SIG-M5 (cell line): Measurements from ENCODE around the gene RGS9.
"Not testable (repeated sequence)": the region's sequence is repeated elsewhere in the genome, so short reads cannot be mapped to it uniquely, and the experiment has no call there.

Source experiments
- DNase-seq: peaks from one replicate; lab custom pipeline; 2025; lab: John Stamatoyannopoulos, UW

Gene RGS9

GRCh38 chr17:65137021-65137939, at the start of gene RGS9:
Gene RGS9, plus strand, starts transcription at chr17:65137370. Its CDS starts 171 bp downstream, at chr17:65137541.
- DNase-seq, result no peak

DNA sequence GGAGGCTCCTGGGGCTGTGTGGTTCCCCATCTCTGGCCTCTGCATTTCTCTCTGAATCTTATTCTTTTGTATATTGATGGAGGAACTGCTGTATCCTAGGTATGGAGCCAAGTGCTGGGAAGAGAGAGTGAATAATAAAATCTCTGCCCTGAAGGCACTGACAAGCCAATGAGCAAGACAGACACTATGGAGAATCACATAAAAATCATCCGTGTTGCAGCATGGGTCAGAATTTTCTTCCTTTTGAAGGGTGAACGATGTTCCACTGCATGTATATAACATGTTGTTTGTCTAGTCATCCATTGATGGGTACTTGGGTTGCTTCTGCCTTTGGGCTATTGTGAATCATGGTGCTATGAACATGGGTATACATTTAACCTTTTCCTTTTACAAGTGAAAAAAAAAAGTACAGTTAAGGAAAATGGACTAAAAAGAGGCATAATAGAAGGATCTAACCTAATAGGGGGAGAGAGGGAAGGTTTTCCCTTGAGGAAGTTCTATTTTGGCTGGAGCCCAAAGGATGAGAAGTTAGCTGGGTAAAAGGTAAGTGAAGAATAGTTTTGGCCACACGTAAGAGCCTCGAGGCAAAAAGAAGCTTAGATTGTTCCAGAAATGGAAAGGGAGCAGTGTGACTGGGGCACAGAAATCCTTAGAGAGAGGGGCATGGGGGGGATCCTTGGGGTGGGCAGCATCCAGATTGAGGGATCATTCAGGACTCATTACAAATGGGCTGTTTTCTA, 48.4 kb upstream of the RGS9 start:
- no peak for DNase-seq

GRCh38 chr17:65092262-65092661, 44.9 kb upstream of the RGS9 start:
- DNase-seq, result no peak

DNA sequence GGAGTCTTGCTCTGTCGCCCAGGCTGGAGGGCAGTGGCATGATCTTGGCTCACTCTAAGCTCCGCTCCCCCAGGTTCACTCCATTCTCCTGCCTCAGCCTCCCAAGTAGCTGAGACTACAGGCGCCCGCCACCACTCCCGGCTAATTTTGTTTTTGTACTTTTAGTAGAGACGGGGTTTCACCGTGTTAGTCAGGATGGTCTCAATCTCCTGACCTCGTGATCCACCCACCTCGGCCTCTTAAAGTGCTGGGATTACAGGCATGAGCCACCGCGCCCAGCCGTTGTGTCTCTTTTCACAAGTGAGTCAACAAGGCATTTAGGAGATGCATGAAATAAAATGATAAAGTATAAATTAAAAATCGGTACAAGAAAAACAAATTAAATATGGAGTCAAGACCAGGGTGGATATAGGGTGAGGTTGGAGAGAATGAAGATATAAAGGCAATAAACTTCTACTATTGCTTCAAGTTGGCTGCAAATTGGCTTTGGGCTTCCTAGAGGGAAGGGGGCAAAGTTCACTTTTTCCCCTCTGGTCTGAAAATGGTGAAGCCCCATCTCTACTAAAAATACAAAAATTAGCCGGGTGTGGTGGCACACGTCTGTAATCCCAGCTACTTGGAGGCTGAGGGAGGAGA, 44.3 kb upstream of the RGS9 start:
- DNase-seq, result not testable (repeated sequence)

DNA sequence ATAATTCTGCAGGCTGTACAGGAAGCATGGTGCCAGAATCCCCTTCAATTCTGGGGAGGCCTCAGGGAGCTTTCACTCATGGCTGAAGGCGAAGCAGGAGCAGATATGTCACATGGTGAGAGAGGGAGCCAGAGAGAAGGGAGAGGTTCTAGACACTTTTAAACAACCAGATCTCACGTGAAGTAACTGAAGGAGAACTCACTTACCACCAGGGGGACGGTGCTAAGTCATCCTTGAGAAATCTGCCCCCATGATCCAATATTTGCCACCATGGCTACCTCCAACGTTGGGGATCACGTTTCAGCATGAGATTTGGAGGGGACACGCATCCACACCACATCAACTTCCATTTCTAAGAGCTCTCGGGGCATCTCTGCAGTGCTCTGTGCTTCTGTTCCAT, 43.2 kb upstream of the RGS9 start:
- DNase-seq, result no peak

- DNase-seq, result no peak
Observed at GRCh38 chr17:65095465-65095864, 41.7 kb upstream of the RGS9 start.

DNA sequence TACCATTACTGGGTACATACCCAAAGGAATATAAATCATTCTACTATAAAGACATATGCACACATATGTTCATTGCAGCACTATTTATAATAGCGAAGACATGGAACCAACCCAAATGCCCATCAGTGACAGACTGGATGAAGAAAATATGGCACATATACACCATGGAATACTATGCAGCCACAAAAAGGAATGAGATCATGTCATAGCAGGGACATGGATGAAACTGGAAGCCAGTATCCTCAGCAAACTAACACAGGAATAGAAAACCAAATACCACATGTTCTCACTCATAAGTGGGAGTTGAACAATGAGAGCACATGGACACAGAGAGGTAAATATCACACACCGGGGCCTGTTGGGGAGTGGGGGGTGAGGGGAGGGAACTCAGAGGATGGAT, 40.8 kb upstream of the RGS9 start:
- not testable (repeated sequence) for DNase-seq

- no peak for DNase-seq
Observed at GRCh38 chr17:65097110-65097509, 40.1 kb upstream of the RGS9 start.

DNA sequence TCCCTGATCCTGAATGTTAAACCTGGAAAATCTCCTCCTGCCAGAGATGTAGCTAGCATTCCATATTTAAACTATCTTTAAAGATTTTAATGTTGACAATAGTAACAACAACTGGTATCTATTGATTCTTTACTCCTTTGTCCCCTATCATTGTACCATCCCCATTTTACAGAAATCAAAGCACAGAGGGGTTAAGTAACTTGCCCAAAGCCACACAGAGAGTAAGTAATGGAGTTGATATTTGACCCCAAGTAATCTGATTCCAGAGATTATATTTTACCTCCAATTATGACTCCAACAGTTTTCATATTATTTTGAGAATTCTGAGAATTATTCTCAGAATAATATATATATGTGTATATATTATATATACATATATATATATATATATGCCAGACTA, 37.7 kb upstream of the RGS9 start:
- no peak for DNase-seq

DNA sequence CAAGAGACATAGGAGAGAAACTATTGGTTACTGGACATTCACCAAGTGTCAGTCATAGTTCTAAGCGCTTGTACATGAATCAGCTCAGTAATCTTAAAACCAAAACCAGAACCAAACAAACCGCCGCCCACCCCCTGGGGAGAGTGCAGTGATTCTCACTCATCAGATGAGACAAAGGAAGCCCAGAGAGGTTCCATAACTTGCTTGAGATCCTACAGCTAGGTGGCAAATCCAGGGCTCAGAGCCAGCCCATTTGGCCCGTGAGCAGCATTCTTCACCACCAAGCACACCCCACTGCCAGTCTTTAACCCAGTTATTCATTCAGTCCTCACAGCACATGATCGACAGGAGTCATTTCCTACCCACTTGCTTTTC, 37.2 kb upstream of the RGS9 start:
- no peak for DNase-seq

DNA sequence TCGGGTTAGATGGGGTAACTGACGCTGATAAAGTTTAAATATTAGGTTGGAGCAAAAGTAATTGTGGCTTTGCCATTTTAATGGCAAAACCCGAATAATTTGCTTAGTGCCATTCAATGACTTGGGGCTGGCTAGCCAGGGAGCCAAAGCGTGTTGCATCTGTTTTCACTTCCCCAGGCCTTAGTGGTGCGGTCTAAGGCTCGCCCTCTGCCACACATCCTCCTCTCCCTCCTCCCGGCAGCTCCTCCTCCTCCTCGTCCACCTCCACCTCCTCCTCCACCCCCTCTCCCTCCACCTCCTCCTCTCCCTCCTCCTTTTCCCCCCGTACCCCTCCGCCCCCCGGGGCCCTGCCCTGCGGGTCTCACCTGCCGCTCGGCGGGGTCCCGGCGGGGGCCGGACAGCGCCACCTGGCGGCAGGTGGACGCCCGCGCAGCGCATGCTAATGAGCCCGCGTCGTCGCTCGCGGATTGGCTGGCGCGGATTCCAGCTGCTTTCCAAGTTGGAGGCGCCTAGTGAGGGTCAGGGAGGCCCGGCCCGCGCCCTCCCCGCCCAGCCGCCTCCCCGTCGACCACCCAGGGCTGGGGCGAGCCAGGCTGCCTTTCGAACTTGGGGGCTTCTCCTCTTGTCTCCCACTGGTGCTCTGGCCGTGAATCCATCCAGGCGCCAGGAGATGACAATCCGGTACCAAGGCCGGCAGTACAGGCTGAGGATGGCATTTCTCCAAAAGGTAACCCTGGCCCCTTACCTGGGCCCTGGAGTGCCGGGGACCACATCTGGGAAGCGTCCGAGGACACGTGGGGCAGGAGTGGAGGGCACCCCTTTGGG, 36.6 kb upstream of the RGS9 start:
- peak; percentile 27 for DNase-seq

DNA sequence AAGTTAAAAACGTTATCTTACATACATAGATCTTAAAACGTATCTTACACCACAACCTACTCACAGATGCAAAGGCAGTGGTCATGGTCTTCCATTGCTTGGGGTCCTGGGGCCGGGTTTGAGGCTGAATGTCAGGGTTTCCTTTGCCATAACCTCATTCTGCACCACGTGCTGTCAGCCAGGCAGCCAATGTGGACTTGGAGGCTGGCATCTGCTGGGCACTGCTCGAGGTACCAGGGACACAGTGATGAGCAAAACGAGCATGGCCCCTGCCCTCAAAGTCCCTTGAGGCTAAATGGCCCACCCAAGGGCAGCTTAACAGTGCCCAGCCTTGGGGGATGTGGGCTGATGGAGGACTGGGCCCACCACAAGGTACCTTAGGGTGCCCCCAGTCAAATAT, 35.8 kb upstream of the RGS9 start:
- no peak for DNase-seq

DNA sequence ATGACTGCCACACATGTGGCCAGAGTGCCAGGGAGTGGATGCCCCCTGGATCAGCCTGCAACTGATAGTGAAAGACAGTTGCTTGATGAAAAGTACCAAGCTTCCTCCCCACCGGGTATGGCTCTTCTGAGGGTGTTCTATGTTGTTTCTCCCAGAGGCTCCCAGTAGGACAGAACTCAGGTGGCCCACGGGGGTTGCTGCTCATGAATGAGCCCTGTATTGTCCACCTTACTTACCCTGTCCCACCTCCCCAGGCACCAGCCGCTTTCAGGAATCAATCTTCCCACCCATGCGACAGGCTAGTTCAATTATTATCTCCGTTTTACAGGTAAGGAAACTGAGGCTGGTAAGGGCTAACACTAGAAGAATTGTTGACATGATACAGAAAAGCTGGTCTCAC, 34.9 kb upstream of the RGS9 start:
- DNase-seq, result no peak

GRCh38 chr17:65102788-65103187, 34.4 kb upstream of the RGS9 start:
- DNase-seq, result no peak

- no peak for DNase-seq
Observed at GRCh38 chr17:65103431-65103830, 33.7 kb upstream of the RGS9 start.

DNA sequence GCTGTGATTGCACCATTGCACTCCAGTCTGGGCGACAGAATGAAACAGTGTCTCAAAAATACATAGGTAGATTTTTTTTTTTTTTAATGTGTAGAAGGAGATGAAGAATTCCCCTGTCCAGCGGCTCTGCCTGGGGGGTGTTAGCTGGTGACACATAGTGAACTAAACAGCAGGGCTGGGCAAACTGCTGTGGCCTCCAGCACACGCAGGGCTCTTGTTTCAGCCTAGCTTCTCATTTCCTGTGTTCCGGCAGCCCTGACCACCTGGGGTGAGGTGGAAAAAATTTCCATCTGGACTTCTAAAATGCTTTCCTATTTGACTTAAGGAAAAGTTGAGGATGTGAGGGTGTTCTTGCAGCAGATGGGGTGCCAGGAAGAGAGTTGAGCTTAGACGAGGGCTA, 33.3 kb upstream of the RGS9 start:
- DNase-seq, result no peak

DNA sequence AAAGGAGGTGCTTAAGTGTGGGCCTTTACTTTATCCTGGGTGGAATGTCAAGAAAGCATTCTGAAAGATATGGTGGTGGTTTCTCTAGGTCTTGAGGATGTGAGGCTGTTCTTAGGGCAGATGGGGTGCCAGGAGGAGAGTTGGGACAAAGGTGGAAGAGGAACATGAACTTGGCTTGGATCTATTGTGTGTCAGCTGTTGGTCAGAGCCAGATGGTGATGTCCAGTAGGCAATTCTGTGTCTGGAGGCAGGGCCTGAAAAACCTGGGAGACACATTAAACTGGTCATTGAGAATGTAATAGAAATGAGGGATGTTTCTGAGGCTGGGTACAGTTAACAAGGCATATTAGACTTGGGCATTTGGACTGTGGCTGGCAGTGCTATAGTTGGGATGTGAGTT, 32.6 kb upstream of the RGS9 start:
- no peak for DNase-seq

GRCh38 chr17:65104973-65105372, 32.2 kb upstream of the RGS9 start:
- DNase-seq, result no peak

DNA sequence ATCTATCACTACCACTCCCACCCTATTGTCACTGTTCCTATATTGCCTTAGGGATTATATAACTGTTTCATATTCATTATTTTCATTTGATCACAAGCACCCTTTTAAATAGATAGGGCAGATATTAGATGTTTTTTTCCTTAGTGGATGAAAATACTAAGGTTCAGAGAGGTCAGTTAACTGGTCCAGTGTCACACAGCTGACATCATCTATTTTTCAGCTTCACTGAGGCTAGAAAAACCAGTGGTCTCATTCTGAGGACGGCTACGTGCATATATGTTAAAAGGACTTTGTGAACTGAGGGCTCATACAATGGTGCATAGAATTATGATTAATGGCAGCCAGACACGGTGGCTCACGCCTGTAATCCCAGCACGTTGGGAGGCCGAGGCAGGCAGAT, 29.0 kb upstream of the RGS9 start:
- DNase-seq, result no peak

DNA sequence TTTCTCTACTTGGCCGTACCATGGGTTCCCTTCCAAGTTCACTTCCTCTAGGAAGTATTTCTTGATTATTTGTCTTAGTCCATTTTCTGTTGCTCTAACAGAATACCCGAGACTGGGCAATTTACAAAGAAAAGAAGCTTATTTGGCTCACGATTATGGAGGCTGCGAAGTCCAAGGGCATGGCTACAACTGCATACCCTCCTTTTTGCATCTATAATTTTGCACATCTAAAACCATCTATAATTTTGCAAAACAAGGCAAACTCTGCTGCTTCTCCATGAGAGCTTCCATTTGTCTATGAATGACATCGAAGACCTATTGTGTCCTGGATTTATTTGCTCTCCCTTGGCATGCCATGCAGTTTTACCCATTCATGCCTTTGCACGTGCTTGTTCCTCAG, 27.6 kb upstream of the RGS9 start:
- DNase-seq, result no peak

DNA sequence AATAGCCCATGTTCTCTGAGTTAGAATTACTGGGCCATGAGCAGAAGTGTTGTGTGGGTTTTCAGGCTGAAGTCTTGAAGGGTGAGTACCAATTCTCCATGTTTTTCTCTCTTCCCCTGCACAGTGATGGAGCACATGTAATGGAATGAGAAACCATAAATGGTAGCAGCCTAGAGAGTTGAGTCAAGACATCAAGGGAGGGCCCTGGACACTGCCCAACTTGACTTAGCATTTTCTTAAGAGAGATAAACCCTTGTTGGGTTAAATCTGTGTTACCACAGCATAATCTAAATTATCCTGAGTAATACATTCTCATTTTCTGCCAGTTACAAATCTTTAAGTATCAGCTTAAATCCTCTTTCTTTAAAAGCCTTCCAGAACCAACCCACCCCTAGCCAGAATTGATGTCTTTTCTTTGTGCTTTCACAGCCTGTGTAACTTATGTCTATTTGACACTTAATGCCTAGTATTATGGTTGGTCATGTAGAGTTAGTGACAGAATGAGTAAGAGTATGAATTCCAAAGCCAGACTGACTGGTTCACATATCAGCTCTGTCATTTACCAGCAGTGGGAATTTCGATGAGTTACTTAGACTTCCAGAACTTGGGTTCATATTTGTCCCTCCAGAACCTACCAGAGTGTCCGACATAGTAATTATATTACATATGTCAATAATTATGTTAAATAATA, 27.0 kb upstream of the RGS9 start:
- no peak for DNase-seq
